ENCODE results near the gene SARDH. TPM values are rescaled to one million over a fixed set of nuclear protein-coding genes. Genes with fewer than 3 reads are reported as not detected.

Gene SARDH
- total RNA-seq, 1 experiment from 2014 or later, result 5.3 TPM

- Histone ChIP-seq H4K91ac (ENCODE audit: insufficient read length, low read depth, low read length) (no peak overlapping the region), H2BK120ac (ENCODE audit: low read depth, low read length, poor library complexity, severe bottlenecking) (no peak overlapping the region), H3K18ac (ENCODE audit: insufficient read length, low read depth, low read length) (no peak overlapping the region), H3K23ac (ENCODE audit: insufficient read length, low read depth, low read length) (no peak overlapping the region), H3K14ac (ENCODE audit: insufficient read depth, low read length) (no peak overlapping the region), H4K8ac (replicated peaks; ENCODE audit: insufficient read length, low read depth, low read length) (no peak overlapping the region), H2AK5ac (ENCODE audit: insufficient read length, low read length) (no peak overlapping the region), H2AFZ (ENCODE audit: low read length) (no peak overlapping the region), H3K4me2 (ENCODE audit: insufficient read depth, insufficient read length, low read length) (no peak overlapping the region), H4K5ac (ENCODE audit: insufficient read length, low read depth, low read length) (no peak overlapping the region), H3K79me2 (ENCODE audit: insufficient read depth, low read length) (no peaks in the 10 kb centered on the region), H3K4ac (ENCODE audit: low read depth, low read length) (no peak overlapping the region), H2BK5ac (ENCODE audit: insufficient read length, low read length) (no peak overlapping the region), H3K79me1 (ENCODE audit: insufficient read depth, low read depth, low read length, poor library complexity, severe bottlenecking) (no peaks in the 10 kb centered on the region), H3K9me3 (ENCODE audit: control insufficient read depth, low read depth, low read length) (no peaks in the 10 kb centered on the region), H2BK20ac (ENCODE audit: low read depth, low read length, poor library complexity, severe bottlenecking) (no peak overlapping the region), H3K23me2 (ENCODE audit: insufficient read length, low read depth, low read length, poor library complexity, severe bottlenecking) (no peaks in the 10 kb centered on the region), H3K9ac (ENCODE audit: extremely low read depth, insufficient read length, low read length) (no peak overlapping the region), H3K4me1 (ENCODE audit: insufficient read depth, low read length) (peaks cover 4% of the 10 kb centered on the region; the same call in 1 of the 2 replicates), H4K20me1 (ENCODE audit: control insufficient read depth, insufficient read depth, insufficient read length) (no peaks in the 10 kb centered on the region), H2BK12ac (ENCODE audit: insufficient read length, low read depth, low read length) (no peak overlapping the region), H3K27me3 (ENCODE audit: insufficient read depth, low read length) (no peaks in the 10 kb centered on the region), H3K56ac (ENCODE audit: insufficient read length, low read depth, low read length) (no peak overlapping the region), H3T11ph (ENCODE audit: low read length) (no peak overlapping the region), H3K27ac (ENCODE audit: insufficient read length, low read depth, low read length) (no peak overlapping the region), H2BK15ac (ENCODE audit: low read depth, low read length) (no peak overlapping the region)
- no peaks in the 10 kb centered on the region; a peak in 1 of 7 replicates for H3K36me3 Mint-ChIP-seq (ENCODE audit: insufficient read depth in 1 of 3, low read depth in 3 of 3)
- H3K4me1 Mint-ChIP-seq, result peaks cover 14 to 20% of the 10 kb centered on the region in 2 experiments
- H3K9me3 Mint-ChIP-seq, result no peaks in the 10 kb centered on the region
- H3K27me3 Mint-ChIP-seq (ENCODE audit: low read depth), result no peaks in the 10 kb centered on the region; the same call in 1 of the 2 replicates
- WGBS (ENCODE audit: extremely low coverage, insufficient read length, low lambda C conversion rate), result no CpG with 5 or more reads among the region's 17 CpGs
- no peak overlapping the region for H3K4me3 Mint-ChIP-seq
- DNase-seq, result no peak
- H3K27ac Mint-ChIP-seq, result no peak overlapping the region
- TF ChIP-seq CTCF (conservative IDR thresholded peaks at IDR 0.05), result no peak
These were observed 60.8 kb downstream of the SARDH start for GRCh38 chr9:133677126-133678010.

Data from H9 (cell line).